A549 (cell line): ENCODE data around the gene CNTNAP2. TPM values are rescaled to one million over a fixed set of nuclear protein-coding genes. Genes with fewer than 3 reads are reported as not detected.

Source experiments
- ATAC-seq, 2 experiments: fragments of 200-7000 bp in 1 of 2; fragments of >200 bp in 1 of 2; cut with Nextera tagmentation in 1 of 2; cut with Tn5 transposase in 1 of 2; 3 replicates each; pipeline versions ENCODE4 v1.8.0 to v1.9.1; 2018 to 2020; ENCODE audit warnings: mild to moderate bottlenecking in 1 of 2, moderate library complexity in 1 of 2
- CTCF ChIA-PET: fragments of 300-600 bp; sonication (Branson Sonifier 250); formaldehyde crosslinking; extraction: SDS; loops from one replicate; lab custom pipeline; 2021; ENCODE audit warnings: antibody characterized with exemption, inconsistent platforms; lab: Yijun Ruan, JAX
- POLR2A ChIA-PET: fragments of 350-600 bp; formaldehyde crosslinking; extraction: SDS; loops from one replicate; lab custom pipeline; 2021; ENCODE audit warnings: antibody characterized with exemption, inconsistent platforms; lab: Yijun Ruan, JAX
- DNase-seq, 2 experiments: peaks; one replicate each; pipeline versions ENCODE4 v3.0.0 to v3.0.0-alpha.2; 2011 to 2016; ENCODE audit warnings: low read depth in 1 of 2, low spot score in 1 of 2
- FAIRE-seq: peaks from 2 replicates; lab custom pipeline; 2011; peaks lifted over from hg19 to GRCh38; lab: Jason Lieb, UNC
- H3K27ac ChIP-seq, 2 experiments: fragments of >200 bp; sonication (Bioruptor Twin); formaldehyde crosslinking; 3 replicates each; pipeline ENCODE4 v1.5.1; 2016 to 2017
- H3K4me1 ChIP-seq: fragments of >200 bp; sonication (Bioruptor Twin); formaldehyde crosslinking; 3 replicates; pipeline ENCODE4 v1.6.1; 2016
- H3K4me2 ChIP-seq: fragments of >200 bp; sonication (Bioruptor Twin); formaldehyde crosslinking; 3 replicates; pipeline ENCODE4 v1.6.1; 2016
- H3K4me3 ChIP-seq: fragments of >200 bp; sonication (Bioruptor Twin); formaldehyde crosslinking; 3 replicates; pipeline ENCODE4 v1.5.1; 2016
- H3K9me3 ChIP-seq: fragments of >200 bp; sonication (Bioruptor Twin); formaldehyde crosslinking; 3 replicates; pipeline ENCODE4 v1.6.1; 2016
- BHLHE40 ChIP-seq: IDR thresholded peaks from 2 replicates; pipeline ENCODE4 v1.6.1; 2012; ENCODE audit warnings: low read depth, low read length, inconsistent platforms
- CBX2 ChIP-seq: fragments of 200-600 bp; sonication (generic); IDR thresholded peaks from 2 replicates; pipeline ENCODE4 v1.6.1; 2016; ENCODE audit warnings: low read depth, mild to moderate bottlenecking, borderline replicate concordance
- CBX8 ChIP-seq: fragments of 200-600 bp; sonication (generic); IDR thresholded peaks from 2 replicates; pipeline ENCODE4 v1.6.1; 2016
- CEBPB ChIP-seq, 2 experiments: fragments of >200 bp in 1 of 2; sonication (Bioruptor Twin) in 1 of 2; formaldehyde crosslinking in 1 of 2; IDR thresholded peaks; 2 replicates each; pipeline ENCODE4 v1.6.1; 2012 to 2016
- CTCF ChIP-seq: fragments of >200 bp; sonication (Bioruptor Twin); formaldehyde crosslinking; IDR thresholded peaks from 3 replicates; pipeline ENCODE4 v1.5.1; 2016
- EHF ChIP-seq: fragments of 250-450 bp; sonication (Bioruptor Pico); IDR thresholded peaks from 2 replicates; pipeline ENCODE4 v1.5.0; 2020; ENCODE audit warnings: mild to moderate bottlenecking
- EHMT2 ChIP-seq: fragments of 200-600 bp; sonication (generic); IDR thresholded peaks from 2 replicates; pipeline ENCODE4 v1.6.1; 2016; ENCODE audit warnings: antibody characterized with exemption, low read depth, mild to moderate bottlenecking, moderate library complexity
- EP300 ChIP-seq, 2 experiments: fragments of >200 bp; sonication (Bioruptor Twin); formaldehyde crosslinking; IDR thresholded peaks; 2 replicates in 1 of 2; 3 replicates in 1 of 2; pipeline ENCODE4 v1.6.1; 2016 to 2017
- HOXA7 ChIP-seq: fragments of 250-450 bp; sonication (Bioruptor Pico); IDR thresholded peaks from 2 replicates; pipeline ENCODE4 v1.5.0; 2020; ENCODE audit warnings: mild to moderate bottlenecking, moderate library complexity
- JUN ChIP-seq, 2 experiments: fragments of >200 bp; sonication (Bioruptor Twin); formaldehyde crosslinking; IDR thresholded peaks; 2 replicates in 1 of 2; 3 replicates in 1 of 2; pipeline ENCODE4 v1.6.1; 2016 to 2017
- MAZ ChIP-seq: fragments of 150-350 bp; IDR thresholded peaks from 2 replicates; pipeline ENCODE4 v1.6.1; 2014; ENCODE audit warnings: antibody characterized with exemption, low read depth, low read length, borderline replicate concordance
- MYC ChIP-seq: IDR thresholded peaks from 2 replicates; pipeline ENCODE4 v1.6.1; 2012; ENCODE audit warnings: mild to moderate bottlenecking, inconsistent platforms, low read length, improper control_type of control experiment, borderline replicate concordance
- NPAS2 ChIP-seq: fragments of 250-450 bp; sonication (Bioruptor Pico); IDR thresholded peaks from 2 replicates; pipeline ENCODE4 v1.8.0; 2022; ENCODE audit warnings: mild to moderate bottlenecking, moderate library complexity, borderline replicate concordance
- POLR2AphosphoS2 ChIP-seq: conservative IDR thresholded peaks from 2 replicates; pipeline ENCODE4 v1.6.1; 2012; ENCODE audit warnings: low read length, improper control_type of control experiment, inconsistent platforms
- RARB ChIP-seq: fragments of 250-450 bp; sonication (Bioruptor Pico); IDR thresholded peaks from 2 replicates; pipeline ENCODE4 v1.8.0; 2021; ENCODE audit warnings: mild to moderate bottlenecking, moderate library complexity
- RNF2 ChIP-seq: fragments of 200-600 bp; sonication (generic); IDR thresholded peaks from 2 replicates; pipeline ENCODE4 v1.6.1; 2016; ENCODE audit warnings: low read depth, mild to moderate bottlenecking, antibody characterized with exemption, moderate library complexity, borderline replicate concordance
- SMC3 ChIP-seq: fragments of >200 bp; sonication (Bioruptor Twin); formaldehyde crosslinking; IDR thresholded peaks from 3 replicates; pipeline ENCODE4 v1.6.1; 2018; ENCODE audit warnings: inconsistent platforms
- TFCP2L1 ChIP-seq: fragments of 250-450 bp; sonication (Bioruptor Pico); IDR thresholded peaks from 2 replicates; pipeline ENCODE4 v1.5.0; 2021; ENCODE audit warnings: mild to moderate bottlenecking
- TP53 ChIP-seq: fragments of 250-450 bp; sonication (Bioruptor Pico); IDR thresholded peaks from 2 replicates; pipeline ENCODE4 v1.5.0; 2021; ENCODE audit warnings: mild to moderate bottlenecking, moderate library complexity
- WGBS: methylation state at CpG from one replicate; pipeline ENCODE4 v1.1.6; 2017; ENCODE audit errors: missing lambda C conversion rate; 5-methylcytosine and 5-hydroxymethylcytosine counted together
- polyA plus RNA-seq, 4 experiments: library from polyadenylated mRNA; depleted of rRNA in 3 of 4; stranded (reverse); fragments of >200 nt; fragmentation: RNase III in 1 of 4; extraction: RNeasy Plus Mini Kit Qiagen cat#74134 plus additional on column Dnase treatment in 1 of 4; gene quantifications; 2 replicates in 3 of 4; 3 replicates in 1 of 4; pipeline ENCODE4 v1.2.3, GENCODE V29; 2011 to 2017
- TF ChIP-seq, protein P1 (sequence below): fragments of 200-600 bp; sonication (generic); IDR thresholded peaks from 2 replicates; pipeline ENCODE4 v1.6.1; 2016; ENCODE audit warnings: antibody characterized with exemption, mild to moderate bottlenecking, moderate library complexity
- TF ChIP-seq, protein P2 (sequence below): fragments of 250-450 bp; sonication (Bioruptor Pico); IDR thresholded peaks from 2 replicates; pipeline ENCODE4 v1.5.0; 2021; ENCODE audit warnings: mild to moderate bottlenecking, moderate library complexity, borderline replicate concordance
- TF ChIP-seq, protein P3 (sequence below): IDR thresholded peaks from 2 replicates; pipeline ENCODE4 v1.6.1; 2012; ENCODE audit warnings: low read depth, borderline replicate concordance
- TF ChIP-seq, protein P4 (sequence below): IDR thresholded peaks from 2 replicates; pipeline ENCODE4 v1.6.1; 2012

CNTNAP2 gene
- polyA plus RNA-seq, 2 of the 4 experiments (the other 2 are of a cell fraction) = 0.05 to 0.13 TPM

GRCh38 chr7:148223738-148224137 is 2107.1 kb downstream of the CNTNAP2 start:
- no peak for DNase-seq
- POLR2A ChIA-PET = no interaction called here
- Histone ChIP-seq H3K4me1 (no peaks in the 10 kb centered on the region), H3K4me3 (no peak overlapping the region)
- TF ChIP-seq RNF2 (no peak), MYC (no peak), RARB (CRISPR knock-in tag) (no peak), MAZ (no peak)
- TF ChIP-seq, all 56 proteins: peak for 0
- H3K27ac ChIP-seq = no peak overlapping the region
- no peak overlapping the region for H3K4me2 ChIP-seq
- FAIRE-seq (no peak), ATAC-seq (no peak)
- CTCF ChIA-PET = no interaction called here
- H3K9me3 ChIP-seq = no peaks in the 10 kb centered on the region
- 7% methylated on average over 3 of the region's 3 CpGs for WGBS

- TF ChIP-seq EP300 (IDR thresholded peaks at IDR 0.05) = no peak
- TF ChIP-seq, protein P1, sequence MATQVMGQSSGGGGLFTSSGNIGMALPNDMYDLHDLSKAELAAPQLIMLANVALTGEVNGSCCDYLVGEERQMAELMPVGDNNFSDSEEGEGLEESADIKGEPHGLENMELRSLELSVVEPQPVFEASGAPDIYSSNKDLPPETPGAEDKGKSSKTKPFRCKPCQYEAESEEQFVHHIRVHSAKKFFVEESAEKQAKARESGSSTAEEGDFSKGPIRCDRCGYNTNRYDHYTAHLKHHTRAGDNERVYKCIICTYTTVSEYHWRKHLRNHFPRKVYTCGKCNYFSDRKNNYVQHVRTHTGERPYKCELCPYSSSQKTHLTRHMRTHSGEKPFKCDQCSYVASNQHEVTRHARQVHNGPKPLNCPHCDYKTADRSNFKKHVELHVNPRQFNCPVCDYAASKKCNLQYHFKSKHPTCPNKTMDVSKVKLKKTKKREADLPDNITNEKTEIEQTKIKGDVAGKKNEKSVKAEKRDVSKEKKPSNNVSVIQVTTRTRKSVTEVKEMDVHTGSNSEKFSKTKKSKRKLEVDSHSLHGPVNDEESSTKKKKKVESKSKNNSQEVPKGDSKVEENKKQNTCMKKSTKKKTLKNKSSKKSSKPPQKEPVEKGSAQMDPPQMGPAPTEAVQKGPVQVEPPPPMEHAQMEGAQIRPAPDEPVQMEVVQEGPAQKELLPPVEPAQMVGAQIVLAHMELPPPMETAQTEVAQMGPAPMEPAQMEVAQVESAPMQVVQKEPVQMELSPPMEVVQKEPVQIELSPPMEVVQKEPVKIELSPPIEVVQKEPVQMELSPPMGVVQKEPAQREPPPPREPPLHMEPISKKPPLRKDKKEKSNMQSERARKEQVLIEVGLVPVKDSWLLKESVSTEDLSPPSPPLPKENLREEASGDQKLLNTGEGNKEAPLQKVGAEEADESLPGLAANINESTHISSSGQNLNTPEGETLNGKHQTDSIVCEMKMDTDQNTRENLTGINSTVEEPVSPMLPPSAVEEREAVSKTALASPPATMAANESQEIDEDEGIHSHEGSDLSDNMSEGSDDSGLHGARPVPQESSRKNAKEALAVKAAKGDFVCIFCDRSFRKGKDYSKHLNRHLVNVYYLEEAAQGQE = no peak
- TF ChIP-seq, protein P2, sequence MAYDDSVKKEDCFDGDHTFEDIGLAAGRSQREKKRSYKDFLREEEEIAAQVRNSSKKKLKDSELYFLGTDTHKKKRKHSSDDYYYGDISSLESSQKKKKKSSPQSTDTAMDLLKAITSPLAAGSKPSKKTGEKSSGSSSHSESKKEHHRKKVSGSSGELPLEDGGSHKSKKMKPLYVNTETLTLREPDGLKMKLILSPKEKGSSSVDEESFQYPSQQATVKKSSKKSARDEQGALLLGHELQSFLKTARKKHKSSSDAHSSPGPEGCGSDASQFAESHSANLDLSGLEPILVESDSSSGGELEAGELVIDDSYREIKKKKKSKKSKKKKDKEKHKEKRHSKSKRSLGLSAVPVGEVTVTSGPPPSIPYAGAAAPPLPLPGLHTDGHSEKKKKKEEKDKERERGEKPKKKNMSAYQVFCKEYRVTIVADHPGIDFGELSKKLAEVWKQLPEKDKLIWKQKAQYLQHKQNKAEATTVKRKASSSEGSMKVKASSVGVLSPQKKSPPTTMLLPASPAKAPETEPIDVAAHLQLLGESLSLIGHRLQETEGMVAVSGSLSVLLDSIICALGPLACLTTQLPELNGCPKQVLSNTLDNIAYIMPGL (CRISPR knock-in tag) = no peak
- TF ChIP-seq SMC3 = no peak
- no peak for TF ChIP-seq NPAS2 (CRISPR knock-in tag)
- no peak for TF ChIP-seq JUN (IDR thresholded peaks at IDR 0.05)
- TF ChIP-seq CBX2 = no peak
- TF ChIP-seq CBX8 = no peak
- no peak for TF ChIP-seq EHF (CRISPR knock-in tag)
- no peak for TF ChIP-seq POLR2AphosphoS2
- no peak for TF ChIP-seq CTCF
- no peak for TF ChIP-seq TFCP2L1 (CRISPR knock-in tag)
- TF ChIP-seq, protein P3, sequence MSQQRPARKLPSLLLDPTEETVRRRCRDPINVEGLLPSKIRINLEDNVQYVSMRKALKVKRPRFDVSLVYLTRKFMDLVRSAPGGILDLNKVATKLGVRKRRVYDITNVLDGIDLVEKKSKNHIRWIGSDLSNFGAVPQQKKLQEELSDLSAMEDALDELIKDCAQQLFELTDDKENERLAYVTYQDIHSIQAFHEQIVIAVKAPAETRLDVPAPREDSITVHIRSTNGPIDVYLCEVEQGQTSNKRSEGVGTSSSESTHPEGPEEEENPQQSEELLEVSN = no peak
- TF ChIP-seq, protein P4, sequence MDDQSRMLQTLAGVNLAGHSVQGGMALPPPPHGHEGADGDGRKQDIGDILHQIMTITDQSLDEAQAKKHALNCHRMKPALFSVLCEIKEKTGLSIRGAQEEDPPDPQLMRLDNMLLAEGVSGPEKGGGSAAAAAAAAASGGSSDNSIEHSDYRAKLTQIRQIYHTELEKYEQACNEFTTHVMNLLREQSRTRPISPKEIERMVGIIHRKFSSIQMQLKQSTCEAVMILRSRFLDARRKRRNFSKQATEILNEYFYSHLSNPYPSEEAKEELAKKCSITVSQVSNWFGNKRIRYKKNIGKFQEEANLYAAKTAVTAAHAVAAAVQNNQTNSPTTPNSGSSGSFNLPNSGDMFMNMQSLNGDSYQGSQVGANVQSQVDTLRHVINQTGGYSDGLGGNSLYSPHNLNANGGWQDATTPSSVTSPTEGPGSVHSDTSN = no peak
- no peak for TF ChIP-seq HOXA7 (CRISPR knock-in tag)
- TF ChIP-seq RARB (CRISPR knock-in tag) = no peak
- no peak for TF ChIP-seq TP53
- TF ChIP-seq CEBPB (IDR thresholded peaks at IDR 0.05) = no peak
- no peak for TF ChIP-seq BHLHE40
- no peak for TF ChIP-seq EHMT2
- TF ChIP-seq, all 56 proteins: peak for 0
- Histone ChIP-seq H3K27ac (no peak overlapping the region), H3K9me3 (no peaks in the 10 kb centered on the region), H3K4me1 (no peaks in the 10 kb centered on the region), H3K4me2 (no peak overlapping the region), H3K4me3 (no peak overlapping the region)
- DNase-seq (no peak), FAIRE-seq (no peak), ATAC-seq (no peak)
- 0% methylated on average over 3 of the region's 3 CpGs for WGBS
- POLR2A ChIA-PET = no interaction called here
- CTCF ChIA-PET = interaction anchor here (1.7 kb wide), 1 partner anchor 12 kb away, joined by 6 read pairs; no protein-coding TSS in a partner anchor
Measured at GRCh38 chr7:148230296-148230695, 2113.7 kb downstream of the CNTNAP2 start.
